Measurements from ENCODE around the gene CBX4. TPM values are rescaled to one million over a fixed set of nuclear protein-coding genes. Genes with fewer than 3 reads are reported as not detected.

The CBX4 gene
- total and polyA plus RNA-seq, 2 of the 13 experiments (the other 11 are each of a cell fraction or from before 2014, with no cell fraction given) = 25.8 to 50.8 TPM

- TF ChIP-seq ZNF816 (CRISPR knock-in tag; IDR thresholded peaks at IDR 0.05; ENCODE audit: borderline replicate concordance) = 0 out of 2 replicates have a peak, but pooled peaks have one; percentile 2
Measured at GRCh38 chr17:79842656-79843473, 3.6 kb upstream of the CBX4 start (continued).

- Histone ChIP-seq H4K20me1 (ENCODE audit: insufficient read depth, low read length) (peaks cover 14% of the 10 kb centered on the region), H2AFZ (ENCODE audit: low read length) (no peak overlapping the region), H3K4me1 (ENCODE audit: insufficient read depth, low read length) (peaks cover 62% of the 10 kb centered on the region), H3K36me3 (replicated peaks in 1 of 2; ENCODE audit: control insufficient read depth in 1 of 2, insufficient read depth in 2 of 2, low read length in 2 of 2) (peaks cover 0 to 1% of the 10 kb centered on the region in 2 experiments; a peak in 1 of 5 replicates), H3K4me3 (replicated peaks in 1 of 3; ENCODE audit: insufficient read depth in 1 of 3, low read depth in 2 of 3, low read length in 3 of 3) (no peak overlapping the region), H3K9me3 (ENCODE audit: low read length) (no peaks in the 10 kb centered on the region), H3K9ac (ENCODE audit: insufficient read depth, low read depth, low read length) (no peak overlapping the region), H3K27me3 (ENCODE audit: control insufficient read depth in 1 of 2, insufficient read depth in 2 of 2, low read length in 2 of 2) (no peaks in the 10 kb centered on the region; a peak in 1 of 5 replicates), H3K27ac (ENCODE audit: extremely low read length, insufficient read depth, low read length) (no peak overlapping the region), H3K4me2 (ENCODE audit: low read depth, low read length) (no peak overlapping the region), H3K79me2 (ENCODE audit: insufficient read depth, low read length) (peaks cover 14% of the 10 kb centered on the region)
- WGBS (ENCODE audit: low lambda C conversion rate) = 84% methylated on average over 19 of the region's 20 CpGs
- intact Hi-C loops (cut with micrococcal nuclease; ENCODE audit: unreplicated experiment) = no loop called here
- in situ Hi-C loops (cut with HindIII; ENCODE audit: extremely low pct_ligation_motif_present, low pct_unique_long_range_greater_than_20kb) = loop anchor here (5.0 kb wide), 1 partner anchor 85 kb away; no protein-coding TSS in a partner anchor
- CTCF ChIA-PET (ENCODE audit: low intra/inter-chr PET ratio, low total read pairs) = no interaction called here
- no peak for FAIRE-seq
- ATAC-seq = no peak
- no TSS peak for BruUV-seq (replicated peaks)
- no peak for DNase-seq (ENCODE audit: low spot score)
- POLR2A ChIA-PET = interaction anchor here (0.7 to 9.7 kb wide), 5 partner anchors 8 to 148 kb away, joined by 3 to 333 read pairs (median 4); no protein-coding TSS in a partner anchor
- TF ChIP-seq MAFF (IDR thresholded peaks at IDR 0.05; ENCODE audit: low read depth, low read length) = no peak
- TF ChIP-seq XBP1 (CRISPR knock-in tag; IDR thresholded peaks at IDR 0.05) = no peak
- 0 out of 2 replicates have a peak, but pooled peaks have one; percentile 24 for TF ChIP-seq POLR2G (IDR thresholded peaks at IDR 0.05; ENCODE audit: low read depth, low read length)
- peak; percentile 12; the same call in 1 of the 2 replicates for TF ChIP-seq ZNF574 (CRISPR knock-in tag; IDR thresholded peaks at IDR 0.05)
- TF ChIP-seq ZBTB33 (CRISPR knock-in tag; IDR thresholded peaks at IDR 0.05) = 0 out of 2 replicates have a peak, but pooled peaks have one; percentile 24
- 0 out of 2 replicates have a peak, but pooled peaks have one; percentile 28 for TF ChIP-seq POGK (CRISPR knock-in tag; conservative IDR thresholded peaks at IDR 0.05)
- no peak for TF ChIP-seq ZNF691 (CRISPR knock-in tag; IDR thresholded peaks at IDR 0.05; ENCODE audit: borderline replicate concordance, low read depth)
- no peak for TF ChIP-seq SMAD9 (CRISPR knock-in tag; IDR thresholded peaks at IDR 0.05)
- TF ChIP-seq IRF1 (CRISPR knock-in tag; IDR thresholded peaks at IDR 0.05; ENCODE audit: low read depth) = no peak
- no peak for TF ChIP-seq CCAR2 (optimal IDR thresholded peaks at IDR 0.05; ENCODE audit: low read depth, low read length)
Measured at GRCh38 chr17:79842136-79842655, 3.0 kb upstream of the CBX4 start.
